Measurements from ENCODE around the gene ACER3.

The ACER3 gene

GRCh38 chr11:76837696-76838677, 22.7 kb upstream of the ACER3 start:
- no peak for TF ChIP-seq CTCF (IDR thresholded peaks at IDR 0.05; ENCODE audit: low read depth, low read length)
- DNase-seq (ENCODE audit: low read depth in 2 of 2), result no peak
- no peak overlapping the region for H3K4me3 ChIP-seq (replicated peaks in 1 of 2; ENCODE audit: low read depth in 2 of 2, low read length in 2 of 2)

- TF ChIP-seq CTCF (IDR thresholded peaks at IDR 0.05; ENCODE audit: low read depth, low read length), result peak; percentile 44
- no peak overlapping the region for H3K4me3 ChIP-seq (replicated peaks in 1 of 2; ENCODE audit: low read depth in 2 of 2, low read length in 2 of 2)
- DNase-seq (ENCODE audit: low read depth in 2 of 2), result peak; percentile 22 to 48
Measured at GRCh38 chr11:76838678-76839068, 22.0 kb upstream of the ACER3 start.

- no peak for DNase-seq (ENCODE audit: low read depth in 2 of 2)
- no peak for TF ChIP-seq CTCF (IDR thresholded peaks at IDR 0.05; ENCODE audit: low read depth, low read length)
- H3K4me3 ChIP-seq (replicated peaks in 1 of 2; ENCODE audit: low read depth in 2 of 2, low read length in 2 of 2), result no peak overlapping the region
Measured at GRCh38 chr11:76839311-76839710, 21.4 kb upstream of the ACER3 start.

- no peak for DNase-seq (ENCODE audit: low read depth in 2 of 2)
- no peak overlapping the region for H3K4me3 ChIP-seq (replicated peaks in 1 of 2; ENCODE audit: low read depth in 2 of 2, low read length in 2 of 2)
- TF ChIP-seq CTCF (IDR thresholded peaks at IDR 0.05; ENCODE audit: low read depth, low read length), result no peak
Measured at GRCh38 chr11:76841923-76842452, 18.7 kb upstream of the ACER3 start.

GRCh38 chr11:76843907-76844306, 16.8 kb upstream of the ACER3 start:
- no peak for TF ChIP-seq CTCF (IDR thresholded peaks at IDR 0.05; ENCODE audit: low read depth, low read length)
- no peak overlapping the region for H3K4me3 ChIP-seq (replicated peaks in 1 of 2; ENCODE audit: low read depth in 2 of 2, low read length in 2 of 2)
- DNase-seq (ENCODE audit: low read depth in 2 of 2), result no peak

- no peak for TF ChIP-seq CTCF (IDR thresholded peaks at IDR 0.05; ENCODE audit: low read depth, low read length)
- no peak for DNase-seq (ENCODE audit: low read depth in 2 of 2)
- H3K4me3 ChIP-seq (replicated peaks in 1 of 2; ENCODE audit: low read depth in 2 of 2, low read length in 2 of 2), result no peak overlapping the region
Measured at GRCh38 chr11:76844511-76844910, 16.2 kb upstream of the ACER3 start.
